Dedifferentiated amniotic fluid mesenchymal stem cell (primary cell): ENCODE measurements around the gene P2RY1.
"Not testable (repeated sequence)": the region's sequence is repeated elsewhere in the genome, so short reads cannot be mapped to it uniquely, and the experiment has no call there.

Experiments
- DNase-seq: peaks from one replicate; pipeline ENCODE4 v3.0.0-alpha.2; 2016; ENCODE audit errors: extremely low spot score

The P2RY1 gene

DNA sequence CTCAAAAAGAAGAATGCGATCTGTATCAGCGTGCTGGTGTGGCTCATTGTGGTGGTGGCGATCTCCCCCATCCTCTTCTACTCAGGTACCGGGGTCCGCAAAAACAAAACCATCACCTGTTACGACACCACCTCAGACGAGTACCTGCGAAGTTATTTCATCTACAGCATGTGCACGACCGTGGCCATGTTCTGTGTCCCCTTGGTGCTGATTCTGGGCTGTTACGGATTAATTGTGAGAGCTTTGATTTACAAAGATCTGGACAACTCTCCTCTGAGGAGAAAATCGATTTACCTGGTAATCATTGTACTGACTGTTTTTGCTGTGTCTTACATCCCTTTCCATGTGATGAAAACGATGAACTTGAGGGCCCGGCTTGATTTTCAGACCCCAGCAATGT is 1.3 kb downstream of the P2RY1 start:
- no peak for DNase-seq

DNA sequence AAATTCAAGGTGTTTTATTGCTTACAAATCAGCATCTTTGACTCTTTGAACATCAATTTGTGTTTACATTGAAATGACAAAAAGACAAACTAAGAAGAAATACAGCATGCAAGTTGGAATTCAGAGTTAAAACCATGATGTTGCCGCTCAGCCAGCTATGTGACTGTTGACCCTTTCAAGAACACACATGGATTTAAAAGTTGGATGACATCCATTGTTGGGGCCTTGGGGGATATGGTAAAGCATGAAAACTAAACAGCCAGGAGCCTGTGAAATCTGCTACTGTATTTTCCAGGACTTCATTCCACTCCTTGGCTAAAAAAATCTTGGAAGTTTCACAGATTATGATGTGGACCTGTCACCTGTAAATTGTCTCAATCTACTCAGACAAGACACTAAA is 4.6 kb downstream of the P2RY1 start:
- no peak for DNase-seq

DNA sequence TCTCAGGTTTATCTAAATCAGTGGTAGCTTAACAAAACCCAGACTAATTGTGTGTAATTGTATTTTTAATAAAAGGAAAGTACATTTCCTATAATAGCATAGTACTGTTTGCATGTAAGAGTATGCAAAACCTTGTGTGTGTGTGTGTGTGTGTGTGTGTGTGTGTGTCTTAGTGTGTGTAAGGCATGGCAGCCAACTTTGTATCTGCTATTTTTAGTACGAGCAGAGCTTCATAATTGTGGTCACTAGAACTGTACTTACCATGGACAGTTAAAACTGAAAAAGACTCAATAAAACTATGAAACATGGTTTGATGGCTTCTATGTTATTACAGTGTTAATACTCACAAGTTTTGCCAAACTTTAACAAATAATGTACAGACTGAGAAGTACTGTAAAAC is 6.2 kb downstream of the P2RY1 start:
- DNase-seq: no peak

DNA sequence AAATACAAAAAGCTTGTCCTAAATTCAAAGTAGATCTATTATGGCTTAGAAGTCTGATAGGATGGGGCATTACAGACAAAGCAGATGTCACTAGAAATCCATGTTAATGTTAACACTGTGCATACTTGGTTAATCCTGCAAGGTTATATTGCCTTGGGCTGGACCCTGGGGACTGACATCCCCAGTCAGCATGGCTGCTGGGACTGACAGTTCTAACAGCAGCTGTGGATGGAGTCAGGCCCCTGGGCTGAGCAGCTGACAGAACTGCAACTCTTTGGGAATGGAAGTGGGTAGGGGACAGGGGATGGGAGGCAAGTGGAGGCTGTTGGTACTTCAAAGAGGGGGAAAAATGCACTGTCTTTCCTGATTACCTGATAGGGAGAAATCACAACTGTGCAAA is 7.5 kb downstream of the P2RY1 start:
- no peak for DNase-seq

DNA sequence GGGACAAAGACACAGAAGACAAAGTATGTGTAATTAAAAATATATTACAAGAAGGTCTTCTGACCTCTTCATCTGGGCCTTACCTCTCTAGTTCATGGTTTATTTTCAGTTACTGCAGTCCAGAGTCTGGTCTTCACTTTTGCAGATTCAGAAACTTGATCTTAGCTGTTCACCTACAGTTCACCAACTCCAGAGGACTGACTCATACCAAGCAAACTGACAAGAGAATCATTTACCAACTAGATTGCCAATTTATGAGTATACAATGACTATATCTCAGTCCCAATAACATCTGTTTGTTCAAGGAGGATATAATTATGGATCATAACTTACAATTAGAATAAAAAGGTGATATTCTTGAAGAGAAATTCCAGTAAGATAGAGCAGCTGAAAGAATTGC is 9.0 kb downstream of the P2RY1 start:
- DNase-seq: no peak

DNA sequence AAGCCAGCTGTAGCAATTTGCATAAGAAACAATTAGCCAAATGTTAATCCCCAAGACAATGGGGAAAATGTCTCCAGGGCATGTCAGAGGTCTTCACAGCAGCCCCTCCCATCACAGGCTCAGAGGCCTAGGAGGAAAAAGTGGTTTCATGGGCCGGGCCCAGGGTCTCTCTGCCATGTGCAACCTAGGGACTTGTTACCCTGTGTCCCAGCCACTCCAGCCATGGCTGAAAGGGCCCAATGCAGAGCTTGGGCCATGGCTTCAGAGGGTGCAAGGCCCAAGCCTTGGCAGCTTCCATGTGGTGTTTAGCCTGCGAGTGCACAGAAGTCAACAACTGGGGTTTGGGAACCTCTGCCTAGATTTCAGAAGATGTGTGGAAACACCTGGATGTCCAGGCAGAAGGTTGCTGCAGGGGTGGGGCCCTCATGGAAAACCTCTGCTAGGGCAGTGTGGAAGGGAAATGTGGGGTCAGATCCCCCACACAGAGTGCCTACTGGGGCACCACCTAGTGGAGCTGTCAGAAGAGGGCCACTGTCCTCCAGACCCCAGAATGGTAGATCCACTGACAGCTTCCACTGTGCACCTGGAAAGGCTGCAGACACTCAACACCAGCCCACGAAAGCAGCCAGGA is 11.8 kb downstream of the P2RY1 start:
- DNase-seq: not testable (repeated sequence)

DNA sequence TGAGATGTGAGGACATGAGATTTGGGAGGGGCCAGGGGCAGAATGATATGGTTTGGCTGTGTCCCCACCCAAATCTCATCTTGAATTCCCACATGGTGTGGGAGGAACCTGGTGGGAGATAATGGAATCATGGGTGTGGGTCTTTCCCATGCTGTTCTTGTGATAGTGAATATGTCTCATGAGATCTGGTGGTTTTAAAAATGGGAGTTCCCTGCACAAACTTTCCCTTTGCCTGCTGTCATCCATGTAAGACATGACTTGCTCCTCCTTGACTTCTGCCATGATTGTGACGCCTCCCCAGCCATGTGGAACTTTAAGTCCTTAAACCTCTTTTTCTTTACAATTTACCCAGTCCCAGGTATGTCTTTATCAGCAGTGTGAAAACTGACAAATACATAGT is 12.7 kb downstream of the P2RY1 start:
- not testable (repeated sequence) for DNase-seq

DNA sequence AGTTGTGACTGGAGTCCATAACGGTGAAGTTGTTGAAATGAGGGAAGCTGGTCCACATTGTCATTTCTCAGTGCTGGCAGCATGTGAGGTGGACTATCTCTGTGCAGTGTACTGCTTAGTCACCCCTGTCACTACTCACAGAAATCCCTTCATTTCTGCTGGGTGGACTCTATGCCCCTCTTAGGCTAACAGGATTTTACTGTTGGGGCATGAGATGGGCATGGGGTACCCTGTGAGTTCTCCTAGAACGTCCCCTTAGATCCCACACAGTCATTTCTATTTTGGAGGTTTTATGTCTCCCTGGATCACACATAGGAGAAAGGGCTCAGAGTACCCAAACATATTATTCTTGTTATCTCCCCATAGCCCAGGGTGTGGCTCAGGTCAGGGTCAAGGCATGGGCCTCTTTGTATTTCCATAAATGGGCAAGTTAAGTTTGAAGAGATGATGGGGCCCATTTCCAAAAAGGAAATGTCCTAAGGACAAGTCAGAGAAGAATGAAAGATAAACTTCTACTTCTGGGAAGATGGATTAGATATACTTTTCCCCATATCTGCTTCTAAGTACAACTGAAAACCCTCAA is 15.2 kb downstream of the P2RY1 start:
- DNase-seq: no peak

DNA sequence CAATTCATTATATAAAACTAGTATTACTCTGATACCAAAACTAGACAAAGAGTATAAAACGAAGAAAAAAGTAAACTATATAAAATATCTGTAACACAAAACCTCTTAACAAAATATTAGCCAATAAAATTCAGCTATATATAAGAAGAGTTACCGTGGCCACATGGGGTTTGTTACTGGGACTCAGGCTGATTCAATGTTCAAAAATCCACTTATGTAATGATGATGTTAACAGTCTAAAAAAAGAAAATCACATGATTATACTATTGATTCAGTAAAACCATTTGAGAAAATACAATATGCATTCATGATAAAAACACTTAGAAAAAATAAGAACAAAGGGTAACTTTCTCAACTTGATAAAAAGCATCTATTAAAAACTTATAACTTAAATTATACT is 18.3 kb downstream of the P2RY1 start:
- DNase-seq: no peak

DNA sequence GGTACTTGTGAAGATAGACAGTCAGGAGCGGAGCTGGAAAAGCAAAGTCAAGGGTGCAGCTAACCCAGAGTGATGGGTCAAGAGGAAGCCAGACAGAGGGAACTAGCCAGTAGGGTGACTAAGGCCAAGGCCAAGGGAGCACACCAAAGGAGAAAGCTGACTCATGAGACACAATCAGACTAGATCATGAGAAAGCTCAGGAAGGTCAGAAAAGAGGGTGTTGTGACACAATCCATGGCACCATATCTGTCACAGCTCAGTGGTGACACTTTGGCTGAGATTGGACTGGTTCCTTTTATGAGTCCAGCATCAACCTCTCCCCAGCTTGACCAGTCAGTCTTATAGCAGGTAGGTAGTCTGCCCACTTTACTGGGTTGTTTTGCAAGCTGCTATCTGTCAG is 22.2 kb downstream of the P2RY1 start:
- DNase-seq: no peak

DNA sequence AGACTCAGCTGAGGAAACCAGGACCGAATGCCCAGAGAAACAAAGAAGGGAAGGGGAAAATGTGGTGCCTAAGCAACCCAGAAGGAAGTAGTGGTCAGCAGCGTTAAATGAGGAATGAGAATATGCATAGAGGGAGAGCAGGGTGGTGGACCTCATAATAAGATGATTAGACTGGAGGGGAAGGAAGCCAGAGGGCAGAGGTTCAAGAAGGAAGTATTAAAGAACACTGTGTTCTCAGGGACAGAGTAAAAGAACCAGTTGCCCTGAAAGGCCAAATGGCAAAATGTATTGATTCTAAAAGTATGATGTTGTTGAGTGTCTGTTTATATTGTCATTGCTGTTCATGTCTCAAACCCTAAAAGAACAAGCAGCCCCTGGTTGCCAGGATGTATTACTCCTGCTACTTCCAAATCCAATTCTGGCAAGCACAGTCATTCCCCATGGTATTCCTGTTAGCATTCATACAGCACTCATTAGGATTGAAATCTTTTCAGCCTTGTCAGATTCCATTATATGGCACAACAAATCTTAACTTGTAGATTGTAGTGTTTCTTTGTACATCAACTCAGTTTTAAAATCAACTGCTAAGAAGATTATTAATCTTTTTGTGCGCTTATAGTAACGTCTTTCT is 23.4 kb downstream of the P2RY1 start:
- no peak for DNase-seq

DNA sequence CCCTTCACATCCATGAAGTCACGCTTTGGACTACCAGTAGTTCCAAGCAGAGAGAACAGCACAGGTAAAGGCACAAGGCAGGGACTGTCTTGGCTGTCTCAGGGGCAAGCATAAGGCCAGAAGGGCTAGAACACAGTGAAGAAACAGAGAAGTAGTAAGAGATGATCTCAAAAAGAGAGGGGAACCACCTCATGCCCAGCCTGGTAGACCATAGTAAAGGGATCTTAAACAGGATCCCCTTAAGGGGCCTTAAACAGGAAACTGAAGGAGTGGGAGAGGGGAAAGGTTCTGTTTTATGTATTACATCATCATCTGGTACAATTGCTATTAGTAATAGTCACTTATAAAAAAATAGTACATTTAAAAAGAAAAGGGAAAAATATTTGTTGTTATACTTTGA is 25.8 kb downstream of the P2RY1 start:
- no peak for DNase-seq

DNA sequence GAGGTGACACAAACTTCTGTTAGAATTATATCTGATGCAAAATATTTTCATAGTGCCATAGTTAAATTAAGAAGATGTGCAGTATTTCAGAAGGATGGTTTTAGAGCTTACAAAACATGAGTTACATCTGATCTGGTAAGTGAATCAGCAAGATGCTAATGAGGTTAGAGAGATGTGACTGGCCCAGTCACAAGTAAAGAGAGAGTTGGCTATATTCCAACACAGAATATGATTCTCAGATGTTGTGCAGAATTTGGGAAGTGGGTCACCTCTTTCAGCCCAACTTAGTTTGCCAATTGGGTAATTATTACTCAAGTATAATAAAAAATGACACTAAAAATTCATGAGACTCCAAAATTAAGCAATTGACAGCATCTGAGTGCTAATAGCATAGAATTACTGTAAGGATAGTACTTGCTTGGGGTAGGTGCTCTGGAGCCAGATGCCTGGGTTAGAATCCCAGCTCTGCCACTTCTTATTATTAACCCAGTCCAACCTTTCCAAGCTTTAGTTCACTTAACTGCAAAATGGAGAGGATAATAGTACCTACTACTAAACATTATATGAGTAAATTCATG is 30.8 kb downstream of the P2RY1 start:
- no peak for DNase-seq

DNA sequence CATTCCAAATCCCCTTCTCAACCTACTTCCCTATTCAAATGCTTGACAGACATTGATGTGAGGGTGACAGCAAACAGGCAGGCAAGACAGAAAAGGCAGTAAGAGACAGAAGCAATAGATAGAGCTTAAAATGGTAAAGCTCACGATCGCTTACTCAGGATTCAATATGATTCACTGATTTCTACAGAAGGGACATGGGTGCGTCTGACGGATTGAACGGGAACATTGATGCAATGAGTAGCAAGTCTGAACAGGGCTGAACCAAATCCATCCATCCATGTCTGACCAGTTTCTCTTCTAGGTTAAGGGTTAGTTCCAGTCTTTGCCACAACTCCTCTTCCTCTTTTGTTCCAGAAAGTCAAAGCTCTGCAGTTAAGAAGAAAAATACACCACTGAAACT is 35.1 kb downstream of the P2RY1 start:
- DNase-seq: no peak

DNA sequence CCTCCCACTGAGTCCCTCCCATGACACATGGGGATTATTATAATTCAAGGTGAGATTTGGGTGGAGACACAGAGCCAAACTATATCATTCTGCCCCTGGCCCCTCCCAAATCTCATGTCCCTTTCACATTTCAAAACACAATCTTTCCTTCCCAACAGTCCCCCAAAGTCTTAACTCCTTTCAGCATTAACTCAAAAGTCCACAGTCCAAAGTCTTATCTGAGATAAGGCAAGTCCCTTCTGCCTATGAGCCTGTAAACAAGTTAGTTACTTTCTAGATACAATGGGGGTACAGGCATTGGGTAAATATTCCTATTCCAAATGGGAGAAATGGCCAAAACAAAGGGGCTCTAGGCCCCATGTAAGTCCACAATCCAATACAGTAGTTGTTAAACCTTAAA is 38.4 kb downstream of the P2RY1 start:
- not testable (repeated sequence) for DNase-seq

DNA sequence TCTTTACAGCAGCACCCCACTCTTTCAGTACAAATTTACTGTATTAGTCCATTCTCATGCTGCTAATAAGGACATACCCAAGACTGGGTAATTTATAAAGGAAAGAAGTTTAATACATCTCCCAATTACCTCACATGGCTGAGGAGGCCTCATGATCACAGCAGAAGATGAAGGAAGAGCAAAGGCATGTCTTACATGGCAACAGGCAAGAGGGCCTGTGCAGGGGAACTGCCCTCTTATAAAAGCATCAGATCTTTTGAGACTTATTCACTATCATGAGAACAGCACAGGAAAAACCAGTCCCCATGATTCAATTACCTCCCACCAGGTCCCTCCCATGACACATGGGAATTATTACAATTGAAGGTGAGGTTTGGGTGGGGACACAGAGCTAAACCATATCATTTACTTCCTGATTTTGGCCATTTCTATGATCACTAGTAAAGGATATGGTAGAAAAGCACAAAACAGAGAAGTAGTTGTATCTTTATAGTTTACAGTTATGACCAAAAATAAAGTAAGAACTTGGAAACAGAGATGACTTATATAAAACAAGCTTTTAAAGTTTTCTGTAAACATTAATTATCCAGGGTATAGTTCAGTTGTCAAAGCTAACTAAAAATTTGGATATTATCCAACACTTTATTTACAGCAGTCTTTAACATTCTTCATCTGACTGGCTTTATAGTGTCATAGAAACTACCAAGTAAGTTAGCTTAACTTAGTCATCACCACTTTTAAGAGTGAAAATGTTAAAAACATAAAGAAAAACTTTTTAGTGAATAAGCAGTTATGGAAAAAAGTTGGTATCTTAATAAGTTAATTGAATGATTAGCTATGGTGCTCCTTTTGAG is 40.2 kb downstream of the P2RY1 start:
- DNase-seq: no peak

DNA sequence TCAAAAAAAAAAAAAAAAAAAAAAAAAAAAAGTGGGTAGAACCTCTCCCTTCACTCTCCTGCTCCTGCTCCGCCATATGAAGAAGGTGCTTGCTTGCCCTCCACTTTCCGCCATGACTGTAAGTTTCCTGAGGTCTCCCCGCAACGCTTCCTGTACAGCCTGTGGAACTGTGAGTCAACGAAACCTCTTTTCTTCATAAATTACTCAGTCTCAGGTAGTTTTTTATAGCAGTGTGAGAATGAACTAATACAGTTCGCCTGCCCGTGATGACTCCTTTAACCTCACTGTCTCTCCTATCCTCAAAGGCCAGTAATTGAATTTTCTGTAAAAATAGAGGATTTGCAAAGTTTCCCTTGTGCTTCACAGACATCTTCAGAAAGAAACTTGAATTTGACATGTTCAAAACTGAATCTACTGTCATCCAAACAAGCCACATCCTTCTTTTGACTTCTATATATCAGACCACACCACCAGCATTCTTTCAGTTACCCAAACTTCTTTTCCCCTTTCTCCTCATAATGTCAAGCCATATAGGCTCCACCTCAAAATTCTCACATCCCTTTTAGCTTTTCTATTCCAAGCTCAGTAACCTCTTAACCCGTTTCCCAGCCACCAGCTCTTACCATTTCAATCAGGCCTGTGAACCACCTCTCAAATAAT is 44.3 kb downstream of the P2RY1 start:
- DNase-seq: no peak

DNA sequence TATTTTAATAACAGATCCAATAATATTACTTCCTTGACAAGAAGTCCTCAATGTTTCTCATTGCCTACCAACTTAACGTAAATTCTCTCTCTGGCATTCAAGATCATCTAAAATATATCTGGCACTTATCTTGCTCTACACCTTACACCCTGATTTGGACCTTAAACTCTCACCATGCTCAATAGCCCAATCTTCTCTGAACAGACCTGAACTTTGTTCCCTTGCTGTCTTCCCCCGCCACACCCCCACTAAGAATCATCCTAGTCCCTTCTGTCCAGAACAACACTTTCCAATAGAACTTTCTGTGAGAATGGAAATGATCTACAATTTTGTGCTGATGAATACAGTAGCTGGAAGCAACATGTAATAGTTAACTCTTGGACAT is 44.9 kb downstream of the P2RY1 start:
- DNase-seq: no peak

DNA sequence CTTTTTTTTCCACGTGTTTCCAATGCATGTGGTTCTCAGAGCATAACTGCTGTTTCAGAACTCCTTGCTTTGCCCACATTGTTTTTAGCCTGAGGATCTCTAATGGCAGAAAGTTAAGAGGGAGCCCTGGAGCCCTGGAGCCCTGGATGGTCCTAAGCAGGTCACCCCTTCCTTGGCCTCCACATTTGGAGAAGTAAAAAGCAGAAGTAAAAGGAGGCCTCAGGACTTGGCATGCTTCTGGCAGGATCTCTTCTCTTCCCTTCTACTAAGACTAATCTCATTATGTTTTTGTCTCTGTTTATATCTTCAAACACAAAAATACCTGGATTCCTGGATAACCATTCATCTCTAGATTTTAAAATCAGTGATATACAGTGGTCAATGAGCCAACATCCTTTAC is 50.1 kb downstream of the P2RY1 start:
- DNase-seq: no peak
